OCI-LY7 (cell line): ENCODE results near the gene MARS1.

Experiments used
- CTCF ChIP-seq: fragments of 200-600 bp; sonication (generic); conservative IDR thresholded peaks from 2 replicates; pipeline ENCODE4 v1.5.1; 2014; ENCODE audit warnings: mild to moderate bottlenecking, antibody characterized with exemption, low read length, moderate library complexity, mixed read lengths
- EZH2phosphoT487 ChIP-seq: fragments of 200-600 bp; sonication (generic); IDR thresholded peaks from 2 replicates; pipeline ENCODE4 v1.6.1; 2018; ENCODE audit warnings: low read depth, borderline replicate concordance, mild to moderate bottlenecking, mixed run types, antibody characterized with exemption, low read length, moderate library complexity, mixed read lengths

DNA sequence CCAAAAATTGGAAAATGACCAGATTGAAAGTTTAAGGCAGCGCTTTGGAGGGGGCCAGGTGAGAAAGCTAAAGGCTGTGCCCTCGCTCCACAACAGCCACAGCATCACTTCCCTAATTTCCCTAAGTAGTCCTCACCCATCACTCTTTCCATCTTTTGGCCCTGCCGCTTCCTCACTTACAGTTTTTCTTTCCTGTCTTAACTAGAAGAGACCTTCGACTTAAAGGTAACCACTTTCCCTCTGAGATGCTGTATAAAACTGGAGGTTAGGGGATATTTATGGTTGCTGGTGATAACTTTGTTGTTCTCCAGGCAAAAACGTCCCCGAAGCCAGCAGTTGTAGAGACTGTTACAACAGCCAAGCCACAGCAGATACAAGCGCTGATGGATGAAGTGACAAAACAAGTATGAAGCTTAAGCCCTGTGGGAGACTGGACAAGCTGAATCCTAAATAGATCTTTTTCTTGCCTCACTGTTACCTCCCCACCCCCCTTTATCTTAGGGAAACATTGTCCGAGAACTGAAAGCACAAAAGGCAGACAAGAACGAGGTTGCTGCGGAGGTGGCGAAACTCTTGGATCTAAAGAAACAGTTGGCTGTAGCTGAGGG lies 28.2 kb downstream of the MARS1 start:
- TF ChIP-seq CTCF (no peak), EZH2phosphoT487 (no peak)
